H9 (cell line): Measurements from ENCODE around the gene KANSL1. TPM values are rescaled to one million over a fixed set of nuclear protein-coding genes. Genes with fewer than 3 reads are reported as not detected.

Source experiments
- DNase-seq: peaks from one replicate; pipeline ENCODE4 v3.0.0-alpha.2; 2017
- H2AFZ ChIP-seq: one replicate; pipeline ENCODE4 v1.6.1; 2013; ENCODE audit warnings: mild to moderate bottlenecking, low read length, control low read depth, moderate library complexity
- H2AK5ac ChIP-seq: 2 replicates; pipeline ENCODE4 v1.6.1; 2013; ENCODE audit warnings: low read length, control low read depth, mixed read lengths; ENCODE audit not compliant: insufficient read length
- H2BK120ac ChIP-seq: one replicate; pipeline ENCODE4 v1.6.1; 2013; ENCODE audit warnings: low read depth, mild to moderate bottlenecking, low read length, control low read depth, inconsistent platforms; ENCODE audit not compliant: poor library complexity, severe bottlenecking
- H2BK12ac ChIP-seq: 2 replicates; pipeline ENCODE4 v1.6.1; 2013; ENCODE audit warnings: low read length, control low read depth, mixed read lengths, low read depth; ENCODE audit not compliant: insufficient read length
- H2BK15ac ChIP-seq: 2 replicates; pipeline ENCODE4 v1.6.1; 2013; ENCODE audit warnings: low read depth, low read length, control low read depth
- H2BK20ac ChIP-seq: one replicate; pipeline ENCODE4 v1.6.1; 2013; ENCODE audit warnings: low read depth, mild to moderate bottlenecking, low read length, control low read depth, inconsistent platforms; ENCODE audit not compliant: poor library complexity, severe bottlenecking
- H2BK5ac ChIP-seq: 2 replicates; pipeline ENCODE4 v1.6.1; 2013; ENCODE audit warnings: low read length, control low read depth, mixed read lengths; ENCODE audit not compliant: insufficient read length
- H3K14ac ChIP-seq: 2 replicates; pipeline ENCODE4 v1.6.1; 2013; ENCODE audit warnings: low read length, control low read depth; ENCODE audit not compliant: insufficient read depth
- H3K18ac ChIP-seq: 2 replicates; pipeline ENCODE4 v1.6.1; 2013; ENCODE audit warnings: low read depth, mild to moderate bottlenecking, mixed read lengths, low read length, control low read depth; ENCODE audit not compliant: insufficient read length
- H3K23ac ChIP-seq: 2 replicates; pipeline ENCODE4 v1.6.1; 2013; ENCODE audit warnings: low read length, control low read depth, mixed read lengths, low read depth; ENCODE audit not compliant: insufficient read length
- H3K23me2 ChIP-seq: 2 replicates; pipeline ENCODE4 v1.6.1; 2013; ENCODE audit warnings: low read depth, mild to moderate bottlenecking, mixed read lengths, low read length, control low read depth; ENCODE audit not compliant: insufficient read length, poor library complexity, severe bottlenecking
- H3K27ac ChIP-seq: 2 replicates; pipeline ENCODE4 v1.5.1; 2013; ENCODE audit warnings: low read length, control low read depth, mixed read lengths, low read depth; ENCODE audit not compliant: insufficient read length
- H3K27me3 ChIP-seq: 2 replicates; pipeline ENCODE4 v1.6.1; 2013; ENCODE audit warnings: low read length, control low read depth, inconsistent platforms; ENCODE audit not compliant: insufficient read depth
- H3K4ac ChIP-seq: 2 replicates; pipeline ENCODE4 v1.6.1; 2013; ENCODE audit warnings: low read depth, mild to moderate bottlenecking, control low read depth, inconsistent platforms, low read length, moderate library complexity
- H3K4me1 ChIP-seq: 2 replicates; pipeline ENCODE4 v1.6.1; 2013; ENCODE audit warnings: low read length, control low read depth, inconsistent platforms; ENCODE audit not compliant: insufficient read depth
- H3K4me2 ChIP-seq: 2 replicates; pipeline ENCODE4 v1.6.1; 2013; ENCODE audit warnings: low read length, control low read depth, mixed read lengths; ENCODE audit not compliant: insufficient read length, insufficient read depth
- H3K56ac ChIP-seq: 2 replicates; pipeline ENCODE4 v1.6.1; 2013; ENCODE audit warnings: low read depth, mild to moderate bottlenecking, mixed read lengths, low read length, control low read depth; ENCODE audit not compliant: insufficient read length
- H3K79me1 ChIP-seq: 2 replicates; pipeline ENCODE4 v1.6.1; 2013; ENCODE audit warnings: low read depth, mild to moderate bottlenecking, moderate library complexity, low read length, control low read depth, inconsistent platforms; ENCODE audit not compliant: insufficient read depth, poor library complexity, severe bottlenecking
- H3K79me2 ChIP-seq: 2 replicates; pipeline ENCODE4 v1.6.1; 2013; ENCODE audit warnings: low read length, control low read depth, inconsistent platforms; ENCODE audit not compliant: insufficient read depth
- H3K9ac ChIP-seq: 2 replicates; pipeline ENCODE4 v1.6.1; 2013; ENCODE audit warnings: low read length, control low read depth, mixed read lengths; ENCODE audit not compliant: insufficient read length; ENCODE audit errors: extremely low read depth
- H3K9me3 ChIP-seq: one replicate; pipeline ENCODE4 v1.6.1; 2013; ENCODE audit warnings: low read depth, low read length, inconsistent platforms; ENCODE audit not compliant: control insufficient read depth
- H3T11ph ChIP-seq: one replicate; pipeline ENCODE4 v1.6.1; 2013; ENCODE audit warnings: mild to moderate bottlenecking, low read length, control low read depth, inconsistent platforms
- H4K20me1 ChIP-seq: one replicate; pipeline ENCODE4 v1.6.1; 2013; ENCODE audit not compliant: control insufficient read depth, insufficient read length, insufficient read depth
- H4K5ac ChIP-seq: 2 replicates; pipeline ENCODE4 v1.6.1; 2013; ENCODE audit warnings: low read depth, mild to moderate bottlenecking, mixed read lengths, low read length, control low read depth; ENCODE audit not compliant: insufficient read length
- H4K8ac ChIP-seq: replicated peaks from 2 replicates; pipeline ENCODE4 v1.6.1; 2013; ENCODE audit warnings: low read length, control low read depth, mixed read lengths, low read depth; ENCODE audit not compliant: insufficient read length
- H4K91ac ChIP-seq: 2 replicates; pipeline ENCODE4 v1.6.1; 2013; ENCODE audit warnings: low read depth, mild to moderate bottlenecking, moderate library complexity, mixed read lengths, low read length, control low read depth; ENCODE audit not compliant: insufficient read length
- H3K27ac Mint-ChIP-seq, 3 experiments: 2 replicates in 2 of 3; 3 replicates in 1 of 3; pipeline ENCODE4 v1.8.0; 2020 to 2021; ENCODE audit warnings: mixed read lengths in 3 of 3, mild to moderate bottlenecking in 1 of 3, moderate library complexity in 1 of 3
- H3K27me3 Mint-ChIP-seq: 2 replicates; pipeline ENCODE4 v1.8.0; 2021; ENCODE audit warnings: low read depth, mild to moderate bottlenecking, moderate library complexity, mixed read lengths
- H3K36me3 Mint-ChIP-seq, 3 experiments: 2 replicates in 2 of 3; 3 replicates in 1 of 3; pipeline ENCODE4 v1.8.0; 2020 to 2021; ENCODE audit warnings: low read depth in 3 of 3, mixed read lengths in 3 of 3; ENCODE audit not compliant: insufficient read depth in 1 of 3
- H3K4me1 Mint-ChIP-seq, 2 experiments: 2 replicates each; pipeline ENCODE4 v1.8.0; 2020; ENCODE audit warnings: mixed read lengths in 2 of 2
- H3K4me3 Mint-ChIP-seq, 2 experiments: 2 replicates in 1 of 2; 3 replicates in 1 of 2; pipeline ENCODE4 v1.8.0; 2020 to 2021; ENCODE audit warnings: mild to moderate bottlenecking in 2 of 2, mixed read lengths in 2 of 2, moderate library complexity in 1 of 2
- H3K9me3 Mint-ChIP-seq, 2 experiments: 2 replicates in 1 of 2; 3 replicates in 1 of 2; pipeline ENCODE4 v1.8.0; 2020; ENCODE audit warnings: mild to moderate bottlenecking in 2 of 2, mixed read lengths in 2 of 2, moderate library complexity in 1 of 2
- CTCF ChIP-seq: fragments of 200-600 bp; sonication (generic); conservative IDR thresholded peaks from 3 replicates; pipeline ENCODE4 v1.8.0; 2021; ENCODE audit warnings: antibody characterized with exemption, mild to moderate bottlenecking
- WGBS: extraction: QIAGEN DNeasy Blood & Tissue Kit; methylation state at CpG from one replicate; pipeline ENCODE4 v1.1.7; 2013; ENCODE audit warnings: missing lambda C conversion rate, low lambda C conversion rate, mixed read lengths; ENCODE audit not compliant: insufficient read length; ENCODE audit errors: extremely low coverage; 5-methylcytosine and 5-hydroxymethylcytosine counted together
- total RNA-seq: library from RNA; stranded (reverse); gene quantifications from 2 replicates; pipeline ENCODE4 v1.2.1, GENCODE V29; 2021

Gene KANSL1
- total RNA-seq, 1 experiment from 2014 or later, result 114 TPM

DNA sequence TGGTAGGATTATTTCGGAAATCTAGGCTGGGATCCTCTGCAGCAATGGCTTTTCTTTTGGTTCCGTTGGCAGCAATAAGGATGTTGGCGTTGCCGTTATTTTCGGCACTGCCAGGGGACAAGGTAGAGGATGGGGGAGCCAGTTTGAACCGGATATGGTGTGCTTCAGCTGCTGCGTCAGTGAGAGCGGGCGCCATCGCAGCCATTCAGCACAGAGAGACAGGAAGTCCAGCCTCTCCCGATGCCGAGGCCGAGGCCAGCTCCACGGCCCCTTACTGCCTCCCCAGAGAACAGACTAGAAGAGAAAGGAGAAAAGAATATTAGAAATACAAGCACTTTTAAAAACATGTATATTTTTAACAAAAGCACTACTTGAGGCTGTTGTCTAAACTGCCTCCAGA lies 21.3 kb downstream of the KANSL1 start:
- Histone ChIP-seq H3T11ph (no peak overlapping the region), H4K8ac (no peak overlapping the region), H2BK12ac (no peak overlapping the region), H3K9ac (no peak overlapping the region), H3K27ac (no peak overlapping the region), H3K56ac (no peak overlapping the region), H2BK15ac (no peak overlapping the region), H4K20me1 (no peaks in the 10 kb centered on the region), H3K23ac (no peak overlapping the region), H3K4ac (no peak overlapping the region), H2BK120ac (no peak overlapping the region), H3K27me3 (no peaks in the 10 kb centered on the region), H3K4me2 (no peak overlapping the region), H3K23me2 (no peaks in the 10 kb centered on the region), H3K9me3 (no peaks in the 10 kb centered on the region), H2BK5ac (no peak overlapping the region), H2BK20ac (no peak overlapping the region), H3K4me1 (peaks cover under 1% of the 10 kb centered on the region; the same call in 1 of the 2 replicates), H2AK5ac (no peak overlapping the region), H3K79me1 (peaks cover 12% of the 10 kb centered on the region), H2AFZ (no peak overlapping the region), H3K79me2 (peaks cover 86% of the 10 kb centered on the region), H4K91ac (no peak overlapping the region), H3K18ac (no peak overlapping the region), H4K5ac (no peak overlapping the region), H3K14ac (no peak overlapping the region)
- peaks cover 22 to 42% (median 36%) of the 10 kb centered on the region in 3 experiments; a peak in 6 of 7 replicates for H3K36me3 Mint-ChIP-seq
- peak; percentile 48 for DNase-seq
- no peaks in the 10 kb centered on the region for H3K9me3 Mint-ChIP-seq
- H3K4me3 Mint-ChIP-seq, result no peak overlapping the region
- no CpG with 5 or more reads among the region's 14 CpGs for WGBS
- H3K4me1 Mint-ChIP-seq, result peaks cover 58 to 59% of the 10 kb centered on the region in 2 experiments
- no peaks in the 10 kb centered on the region for H3K27me3 Mint-ChIP-seq
- no peak for TF ChIP-seq CTCF
- peak overlapping the region; percentile 32 to 86 (median 85); a peak in 5 of 7 replicates for H3K27ac Mint-ChIP-seq
